Upper lobe of right lung (tissue), 1 donor: ENCODE data around the gene TLR1. TPM values are rescaled to one million over a fixed set of nuclear protein-coding genes. Genes with fewer than 3 reads are reported as not detected.

Experiments
- ATAC-seq: fragments of 200-7000 bp; cut with Tn5 transposase; one replicate; pipeline ENCODE4 v1.9.1; 2020; ENCODE audit warnings: mild to moderate bottlenecking, moderate library complexity
- DNase-seq: peaks from one replicate; pipeline ENCODE4 v3.0.0-alpha.2; 2020
- H3K27ac ChIP-seq: fragments of 200-600 bp; one replicate; pipeline ENCODE4 v1.8.0; 2022
- H3K27me3 ChIP-seq: fragments of 200-600 bp; one replicate; pipeline ENCODE4 v1.8.0; 2022; ENCODE audit warnings: mild to moderate bottlenecking
- H3K36me3 ChIP-seq: fragments of 200-600 bp; one replicate; pipeline ENCODE4 v1.8.0; 2022
- H3K4me1 ChIP-seq: fragments of 200-600 bp; one replicate; pipeline ENCODE4 v1.8.0; 2022
- H3K4me3 ChIP-seq: fragments of 200-600 bp; one replicate; pipeline ENCODE4 v1.8.0; 2022; ENCODE audit warnings: mild to moderate bottlenecking
- H3K9me3 ChIP-seq: fragments of 200-600 bp; one replicate; pipeline ENCODE4 v1.8.0; 2022
- intact Hi-C: fragments of 100-400 bp; cut with DNase I; formaldehyde crosslinking; loops from one replicate; pipeline ENCODE4 v1.11.0; 2022
- total RNA-seq: library from RNA; stranded (reverse); fragmentation: NEBNext Ultra II Directional; extraction: Animal tissue kit (Norgen Biotek cat#: 25700); gene quantifications from one replicate; pipeline ENCODE4 v1.2.1, GENCODE V29; 2021
- TF ChIP-seq, protein P1 (sequence below): fragments of 200-600 bp; IDR thresholded peaks from one replicate; pipeline ENCODE4 v1.8.0; 2022; ENCODE audit warnings: antibody characterized with exemption
- donor health status: DM: no; HTN: yes; CAD: no; lungs with severe emphysema.

Gene TLR1
- total RNA-seq, 1 donor from 2014 or later: 26.4 TPM

DNA sequence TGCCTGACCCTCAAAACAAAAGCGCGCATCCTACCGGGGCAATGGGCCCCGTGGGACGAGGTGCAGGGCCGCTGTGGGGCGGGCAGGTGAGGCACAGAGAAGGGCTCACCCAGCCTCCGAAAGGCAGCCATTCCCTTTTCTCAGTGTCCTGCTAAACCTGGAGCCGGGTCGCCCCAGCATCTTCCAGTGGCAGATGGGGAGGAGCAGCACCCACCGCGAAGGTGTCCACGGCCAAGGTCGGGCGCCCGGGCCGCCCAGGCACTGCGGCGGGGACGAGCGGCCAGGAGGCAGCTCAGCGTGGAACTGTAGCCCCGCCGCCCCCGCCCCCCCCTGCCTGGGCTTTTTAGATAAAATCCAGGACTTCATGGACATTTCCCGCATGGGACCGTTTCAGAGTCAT is 19.2 kb upstream of the TLR1 start:
- DNase-seq (no peak), ATAC-seq (no peak)
- intact Hi-C loops: no loop called here
- H3K9me3 ChIP-seq: no peaks in the 10 kb centered on the region
- TF ChIP-seq, protein P1, sequence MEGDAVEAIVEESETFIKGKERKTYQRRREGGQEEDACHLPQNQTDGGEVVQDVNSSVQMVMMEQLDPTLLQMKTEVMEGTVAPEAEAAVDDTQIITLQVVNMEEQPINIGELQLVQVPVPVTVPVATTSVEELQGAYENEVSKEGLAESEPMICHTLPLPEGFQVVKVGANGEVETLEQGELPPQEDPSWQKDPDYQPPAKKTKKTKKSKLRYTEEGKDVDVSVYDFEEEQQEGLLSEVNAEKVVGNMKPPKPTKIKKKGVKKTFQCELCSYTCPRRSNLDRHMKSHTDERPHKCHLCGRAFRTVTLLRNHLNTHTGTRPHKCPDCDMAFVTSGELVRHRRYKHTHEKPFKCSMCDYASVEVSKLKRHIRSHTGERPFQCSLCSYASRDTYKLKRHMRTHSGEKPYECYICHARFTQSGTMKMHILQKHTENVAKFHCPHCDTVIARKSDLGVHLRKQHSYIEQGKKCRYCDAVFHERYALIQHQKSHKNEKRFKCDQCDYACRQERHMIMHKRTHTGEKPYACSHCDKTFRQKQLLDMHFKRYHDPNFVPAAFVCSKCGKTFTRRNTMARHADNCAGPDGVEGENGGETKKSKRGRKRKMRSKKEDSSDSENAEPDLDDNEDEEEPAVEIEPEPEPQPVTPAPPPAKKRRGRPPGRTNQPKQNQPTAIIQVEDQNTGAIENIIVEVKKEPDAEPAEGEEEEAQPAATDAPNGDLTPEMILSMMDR: no peak
- no peak overlapping the region for H3K27ac ChIP-seq
- H3K4me3 ChIP-seq: no peak overlapping the region
- H3K4me1 ChIP-seq: no peaks in the 10 kb centered on the region
- no peaks in the 10 kb centered on the region for H3K36me3 ChIP-seq
- no peaks in the 10 kb centered on the region for H3K27me3 ChIP-seq

DNA sequence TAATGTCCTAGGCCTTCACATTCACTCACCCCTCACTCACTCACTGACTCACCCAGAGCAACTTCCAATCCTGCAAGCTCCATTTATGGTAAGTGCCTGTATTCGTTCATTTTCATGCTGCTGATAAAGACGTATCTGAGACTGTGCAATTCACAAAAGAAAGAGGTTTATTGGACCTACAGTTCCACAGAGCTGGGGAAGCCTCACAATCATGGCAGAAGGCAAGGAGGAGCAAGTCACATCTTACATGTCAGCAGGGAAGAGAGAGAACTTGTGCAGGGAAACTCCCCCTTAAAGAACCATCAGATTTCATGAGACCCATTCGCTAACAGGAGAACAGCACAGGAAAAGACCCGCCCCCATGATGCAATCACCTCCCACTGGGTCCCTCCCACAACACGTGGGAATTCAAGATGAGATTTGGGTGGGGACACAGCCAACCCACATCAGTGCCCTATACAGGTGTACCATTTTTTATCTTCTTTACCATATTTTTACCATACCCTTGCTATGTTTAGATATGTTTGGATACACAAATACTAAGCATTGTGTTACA is 18.2 kb upstream of the TLR1 start:
- Histone ChIP-seq H3K4me1 (no peaks in the 10 kb centered on the region), H3K27me3 (no peaks in the 10 kb centered on the region), H3K9me3 (no peaks in the 10 kb centered on the region), H3K27ac (no peak overlapping the region), H3K36me3 (no peaks in the 10 kb centered on the region), H3K4me3 (no peak overlapping the region)
- ATAC-seq (no peak), DNase-seq (no peak)
- intact Hi-C loops: no loop called here
- TF ChIP-seq, protein P1: no peak

DNA sequence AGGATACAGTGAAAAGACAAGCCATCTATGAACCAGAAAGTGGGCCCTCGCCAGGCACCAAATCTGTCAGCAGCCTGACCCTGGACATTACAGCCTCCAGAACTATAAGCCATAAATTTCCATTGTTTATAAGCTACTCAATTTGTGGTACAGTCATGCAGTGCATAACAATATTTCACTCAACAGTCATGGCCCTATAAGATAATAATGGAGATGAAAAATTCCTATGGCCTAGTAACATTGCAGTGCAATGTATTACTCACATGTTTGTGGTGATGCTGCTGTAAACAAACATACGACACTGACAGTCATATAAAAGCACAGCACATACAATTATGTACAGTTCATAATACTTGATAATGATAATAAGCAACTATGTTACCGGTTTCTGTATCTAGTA is 17.1 kb upstream of the TLR1 start:
- no peaks in the 10 kb centered on the region for H3K4me1 ChIP-seq

DNA sequence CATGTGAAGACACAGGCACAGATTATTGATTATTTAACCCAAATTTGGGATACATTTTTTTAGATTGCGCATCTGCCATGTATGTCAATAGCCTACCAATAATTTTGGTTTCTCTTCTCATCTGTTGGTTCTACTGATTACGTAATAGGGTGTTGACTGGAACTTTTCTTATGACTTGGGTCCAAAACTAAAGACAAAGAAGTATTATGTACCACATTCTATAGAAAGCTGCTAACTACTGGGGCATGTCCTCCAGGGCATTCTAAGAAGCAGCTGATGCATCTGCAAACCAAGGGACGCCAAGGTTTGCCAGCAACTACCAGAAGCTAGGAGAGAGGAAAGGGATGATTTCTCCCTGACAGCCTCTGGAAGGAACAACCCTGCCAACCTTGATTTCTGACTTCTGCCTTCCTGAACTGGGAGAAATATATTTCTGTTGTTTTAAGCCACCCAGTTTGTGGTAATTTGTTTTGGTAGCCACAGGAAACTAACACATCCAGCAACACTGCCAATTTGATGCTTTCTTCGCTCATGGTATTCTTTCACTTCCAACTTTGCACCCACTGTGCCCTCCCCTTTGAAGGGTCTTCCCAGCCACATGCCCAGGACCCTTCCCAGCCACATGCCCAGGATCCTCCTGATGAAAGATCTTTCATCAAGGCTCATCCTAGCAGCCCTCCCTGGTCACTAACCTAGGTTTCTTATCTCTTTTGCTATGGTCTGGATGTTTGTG is 15.9 kb upstream of the TLR1 start:
- TF ChIP-seq, protein P1: no peak
- Histone ChIP-seq H3K27me3 (no peaks in the 10 kb centered on the region), H3K4me1 (no peaks in the 10 kb centered on the region), H3K36me3 (no peaks in the 10 kb centered on the region), H3K27ac (no peak overlapping the region), H3K4me3 (no peak overlapping the region), H3K9me3 (no peaks in the 10 kb centered on the region)
- ATAC-seq: no peak
- intact Hi-C loops: no loop called here
- DNase-seq: no peak

More for the DNA sequence above, 17.1 kb upstream of the TLR1 start:
- Histone ChIP-seq H3K36me3 (no peaks in the 10 kb centered on the region), H3K27me3 (no peaks in the 10 kb centered on the region), H3K9me3 (no peaks in the 10 kb centered on the region), H3K27ac (no peak overlapping the region), H3K4me3 (no peak overlapping the region)
- DNase-seq (no peak), ATAC-seq (no peak)
- intact Hi-C loops: no loop called here
- TF ChIP-seq, protein P1: no peak

DNA sequence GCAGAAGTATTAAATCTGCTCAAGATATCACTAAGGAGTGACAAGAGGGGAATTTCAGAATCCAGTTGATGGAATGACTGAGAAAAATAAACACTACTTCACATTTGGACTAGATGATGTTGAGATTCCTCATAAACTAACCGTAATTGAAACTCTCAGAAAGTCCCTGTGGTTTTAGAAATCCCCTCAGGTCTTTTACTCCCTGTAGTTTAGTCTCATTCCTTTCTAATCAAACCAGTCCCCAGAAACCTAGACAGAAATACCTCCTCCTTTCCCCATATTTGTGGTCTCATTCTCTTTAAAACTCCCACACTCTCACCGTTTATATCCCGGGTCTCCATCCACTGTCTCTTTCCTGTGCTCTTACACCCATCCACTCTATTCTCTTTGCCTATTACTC is 15.0 kb upstream of the TLR1 start:
- no peaks in the 10 kb centered on the region for H3K9me3 ChIP-seq
- H3K27ac ChIP-seq: no peak overlapping the region
- H3K36me3 ChIP-seq: no peaks in the 10 kb centered on the region
- no peaks in the 10 kb centered on the region for H3K27me3 ChIP-seq
- H3K4me3 ChIP-seq: no peak overlapping the region
- H3K4me1 ChIP-seq: no peaks in the 10 kb centered on the region
- intact Hi-C loops: no loop called here
- DNase-seq (no peak), ATAC-seq (no peak)
- TF ChIP-seq, protein P1: no peak
